HG03175 (cell line): ENCODE data around the gene UQCRQ.
"Not testable (repeated sequence)": the region's sequence is repeated elsewhere in the genome, so short reads cannot be mapped to it uniquely, and the experiment has no call there.

Experiments used
- ATAC-seq: cut with Tn5 transposase; IDR thresholded peaks from one replicate; pipeline ENCODE4 v1.9.1; 2021; ENCODE audit warnings: mild to moderate bottlenecking, moderate library complexity; ENCODE audit not compliant: unreplicated experiment

UQCRQ gene

GRCh38 chr5:132831095-132831860 lies 35.2 kb upstream of the UQCRQ start:
- no peak for ATAC-seq

GRCh38 chr5:132832612-132833011 lies 33.8 kb upstream of the UQCRQ start:
- no peak for ATAC-seq

- ATAC-seq = no peak
Measured at GRCh38 chr5:132834057-132834456, 32.4 kb upstream of the UQCRQ start.

- ATAC-seq = no peak
Measured at GRCh38 chr5:132836852-132837251, 29.6 kb upstream of the UQCRQ start.

- ATAC-seq = no peak
Measured at GRCh38 chr5:132837868-132838267, 28.6 kb upstream of the UQCRQ start.

- ATAC-seq = no peak
Measured at GRCh38 chr5:132838516-132839282, 27.7 kb upstream of the UQCRQ start.

- no peak for ATAC-seq
Measured at GRCh38 chr5:132839426-132840301, 26.8 kb upstream of the UQCRQ start.

- no peak for ATAC-seq
Measured at GRCh38 chr5:132840313-132840712, 26.1 kb upstream of the UQCRQ start.

- no peak for ATAC-seq
Measured at GRCh38 chr5:132840896-132841295, 25.5 kb upstream of the UQCRQ start.

GRCh38 chr5:132841305-132841704 lies 25.1 kb upstream of the UQCRQ start:
- no peak for ATAC-seq

- ATAC-seq = no peak
Measured at GRCh38 chr5:132848270-132848669, 18.2 kb upstream of the UQCRQ start.

- no peak for ATAC-seq
Measured at GRCh38 chr5:132849347-132849746, 17.1 kb upstream of the UQCRQ start.

- no peak for ATAC-seq
Measured at GRCh38 chr5:132850066-132850465, 16.4 kb upstream of the UQCRQ start.

GRCh38 chr5:132853323-132853722 lies 13.1 kb upstream of the UQCRQ start:
- ATAC-seq = no peak

- ATAC-seq = no peak
Measured at GRCh38 chr5:132853790-132854189, 12.7 kb upstream of the UQCRQ start.

- ATAC-seq = no peak
Measured at GRCh38 chr5:132854301-132854700, 12.1 kb upstream of the UQCRQ start.

- not testable (repeated sequence) for ATAC-seq
Measured at GRCh38 chr5:132854992-132855391, 11.4 kb upstream of the UQCRQ start.

- no peak for ATAC-seq
Measured at GRCh38 chr5:132856011-132856410, 10.4 kb upstream of the UQCRQ start.

GRCh38 chr5:132859889-132860437 lies 6.5 kb upstream of the UQCRQ start:
- ATAC-seq = no peak

- ATAC-seq = no peak
Measured at GRCh38 chr5:132860742-132861141, 5.7 kb upstream of the UQCRQ start.
